SU-DHL-6 (cell line): ENCODE measurements around the gene PLEKHA6.

ENCODE experiments used
- CTCF ChIP-seq: fragments of 200-600 bp; sonication (generic); IDR thresholded peaks from one replicate; pipeline ENCODE4 v1.5.1; 2017; ENCODE audit warnings: antibody characterized with exemption, mild to moderate bottlenecking, low read length, moderate library complexity; ENCODE audit not compliant: insufficient read depth, poor library complexity, severe bottlenecking
- EZH2phosphoT487 ChIP-seq: fragments of 200-600 bp; sonication (generic), shearing (Covaris generic); conservative IDR thresholded peaks from 2 replicates; pipeline ENCODE4 v1.6.1; 2018; ENCODE audit warnings: mild to moderate bottlenecking, antibody characterized with exemption, low read length, moderate library complexity, mixed read lengths

- TF ChIP-seq CTCF (no peak), EZH2phosphoT487 (no peak)
Measured at GRCh38 chr1:204285436-204286305, 74.1 kb downstream of the PLEKHA6 start.
